Measurements from ENCODE around the gene ARHGDIA. TPM values are rescaled to one million over a fixed set of nuclear protein-coding genes. Genes with fewer than 3 reads are reported as not detected.

ARHGDIA gene
- polyA plus RNA-seq, 3 donors, result 133 to 351 (median 249) TPM

GRCh38 chr17:81907219-81908145 lies 36.3 kb upstream of the ARHGDIA start:
- H3K27ac ChIP-seq (ENCODE audit: low read depth, low read length), result no peak overlapping the region
- 94 to 95% (median 94%) methylated on average over 26 of the region's 26 CpGs for WGBS, 3 donors

- no peak overlapping the region for H3K27ac ChIP-seq (ENCODE audit: low read depth, low read length)
- 88 to 93% (median 91%) methylated on average over 15 of the region's 15 CpGs for WGBS, 3 donors
Measured at GRCh38 chr17:81906476-81907218, 35.5 kb upstream of the ARHGDIA start.

DNA sequence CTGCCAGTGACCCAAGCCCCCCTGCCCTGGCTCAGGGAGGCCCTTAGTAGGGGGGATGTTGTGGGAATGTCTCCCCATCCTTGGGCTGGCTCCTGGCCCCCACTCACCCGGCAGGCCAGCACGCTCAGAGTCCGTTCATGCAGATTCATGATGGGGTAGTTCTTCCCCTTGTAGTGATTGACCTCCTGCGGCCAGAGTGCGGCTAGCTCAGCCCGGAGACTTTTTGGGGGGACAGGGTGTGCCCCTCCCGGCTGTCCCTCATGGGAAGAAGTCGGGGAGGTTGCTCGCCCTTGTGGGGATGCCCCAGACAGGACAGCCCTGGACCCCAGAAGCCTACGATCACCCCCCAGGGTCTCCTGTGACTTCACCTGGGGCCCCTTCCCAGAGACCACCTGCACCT lies 34.9 kb upstream of the ARHGDIA start:
- WGBS, 3 donors, result 92 to 97% (median 95%) methylated on average over 10 of the region's 10 CpGs

DNA sequence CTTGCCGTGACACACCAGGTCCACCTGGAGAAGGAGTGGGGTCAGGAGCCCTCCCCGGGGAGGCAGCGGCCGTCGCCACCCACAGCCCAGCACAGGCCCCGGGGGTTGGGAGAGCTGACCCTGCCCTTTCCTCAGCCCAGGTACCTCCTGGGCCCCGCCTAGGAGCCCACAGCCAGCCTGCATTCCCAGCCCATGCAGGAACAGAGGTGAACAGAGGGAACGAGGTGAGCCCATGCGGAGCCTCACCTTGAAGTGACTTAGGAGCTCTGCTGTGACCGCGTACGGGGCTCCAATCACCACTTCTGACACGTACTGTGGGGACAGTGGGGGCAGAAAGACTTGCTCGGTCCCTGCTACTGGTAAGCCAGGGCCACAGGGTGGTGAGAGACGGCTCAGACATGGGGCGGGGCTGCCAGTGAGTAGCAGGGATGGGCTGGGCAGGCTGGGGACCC lies 34.3 kb upstream of the ARHGDIA start:
- WGBS, 3 donors, result 94 to 96% (median 96%) methylated on average over 16 of the region's 16 CpGs
- no peak overlapping the region for H3K27ac ChIP-seq (ENCODE audit: low read depth, low read length)

More for the DNA sequence above, 34.9 kb upstream of the ARHGDIA start:
- no peak overlapping the region for H3K27ac ChIP-seq (ENCODE audit: low read depth, low read length)

GRCh38 chr17:81904600-81905423 lies 33.7 kb upstream of the ARHGDIA start:
- H3K27ac ChIP-seq (ENCODE audit: low read depth, low read length), result no peak overlapping the region
- 91 to 92% (median 91%) methylated on average over 27 to 28 of the region's 28 CpGs for WGBS, 3 donors

- H3K27ac ChIP-seq (ENCODE audit: low read depth, low read length), result no peak overlapping the region
- WGBS, 3 donors, result 94 to 96% (median 94%) methylated on average over 24 of the region's 24 CpGs
Measured at GRCh38 chr17:81903896-81904599, 32.9 kb upstream of the ARHGDIA start.

- 93 to 99% (median 97%) methylated on average over 10 of the region's 10 CpGs for WGBS, 3 donors
- H3K27ac ChIP-seq (ENCODE audit: low read depth, low read length), result no peak overlapping the region
Measured at GRCh38 chr17:81903415-81903831, 32.3 kb upstream of the ARHGDIA start.

GRCh38 chr17:81902653-81903414 lies 31.7 kb upstream of the ARHGDIA start:
- WGBS, 3 donors, result 30 to 37% (median 34%) methylated on average over 42 to 47 of the region's 47 CpGs
- H3K27ac ChIP-seq (ENCODE audit: low read depth, low read length), result no peak overlapping the region

- WGBS, 3 donors, result 1 to 2% (median 1%) methylated on average over 54 to 78 of the region's 79 CpGs
- H3K27ac ChIP-seq (ENCODE audit: low read depth, low read length), result no peak within 1 kb of the TSS
Measured at GRCh38 chr17:81902023-81902652, 31.0 kb upstream of the ARHGDIA start, which contains the start of gene NPB. TSS of gene NPB (plus strand) at chr17:81902238. CDS start at chr17:81902278, 40 bp downstream.

GRCh38 chr17:81901167-81902022 lies 30.3 kb upstream of the ARHGDIA start:
- H3K27ac ChIP-seq (ENCODE audit: low read depth, low read length), result no peak overlapping the region
- 50 to 64% (median 53%) methylated on average over 16 to 21 of the region's 21 CpGs for WGBS, 3 donors

DNA sequence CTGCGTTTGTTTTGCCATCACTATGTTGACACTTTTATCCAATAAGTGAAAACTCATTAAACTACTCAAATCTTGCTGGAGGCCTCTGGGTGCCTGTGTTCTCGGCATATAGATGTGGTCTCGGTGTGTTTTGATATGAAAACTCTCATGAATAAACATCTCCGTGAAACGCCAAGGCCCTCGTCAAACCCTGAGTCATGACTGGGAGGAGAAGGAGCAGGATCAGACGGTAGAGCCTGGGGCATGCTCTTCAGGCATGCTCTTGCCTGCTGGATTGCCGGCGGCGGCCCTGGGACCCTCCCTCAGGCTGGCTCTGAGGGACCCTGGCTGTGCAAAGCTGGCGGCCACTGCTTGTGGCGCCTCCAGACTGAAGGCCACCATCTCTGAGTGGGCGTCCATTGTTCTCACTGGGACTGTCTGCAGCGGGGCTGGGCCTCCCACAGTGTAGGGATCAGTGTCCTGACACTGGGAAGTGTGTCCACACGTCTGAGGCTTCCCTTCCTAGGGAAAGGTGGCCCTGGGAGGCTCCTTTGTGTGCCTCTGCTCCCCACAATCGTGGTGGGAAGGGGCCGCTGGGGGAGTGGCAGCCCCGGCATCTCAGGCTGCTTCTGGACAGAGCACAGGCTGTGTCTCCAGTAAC lies 29.2 kb upstream of the ARHGDIA start:
- 81 to 85% (median 82%) methylated on average over 18 of the region's 18 CpGs for WGBS, 3 donors
- no peak overlapping the region for H3K27ac ChIP-seq (ENCODE audit: low read depth, low read length)

DNA sequence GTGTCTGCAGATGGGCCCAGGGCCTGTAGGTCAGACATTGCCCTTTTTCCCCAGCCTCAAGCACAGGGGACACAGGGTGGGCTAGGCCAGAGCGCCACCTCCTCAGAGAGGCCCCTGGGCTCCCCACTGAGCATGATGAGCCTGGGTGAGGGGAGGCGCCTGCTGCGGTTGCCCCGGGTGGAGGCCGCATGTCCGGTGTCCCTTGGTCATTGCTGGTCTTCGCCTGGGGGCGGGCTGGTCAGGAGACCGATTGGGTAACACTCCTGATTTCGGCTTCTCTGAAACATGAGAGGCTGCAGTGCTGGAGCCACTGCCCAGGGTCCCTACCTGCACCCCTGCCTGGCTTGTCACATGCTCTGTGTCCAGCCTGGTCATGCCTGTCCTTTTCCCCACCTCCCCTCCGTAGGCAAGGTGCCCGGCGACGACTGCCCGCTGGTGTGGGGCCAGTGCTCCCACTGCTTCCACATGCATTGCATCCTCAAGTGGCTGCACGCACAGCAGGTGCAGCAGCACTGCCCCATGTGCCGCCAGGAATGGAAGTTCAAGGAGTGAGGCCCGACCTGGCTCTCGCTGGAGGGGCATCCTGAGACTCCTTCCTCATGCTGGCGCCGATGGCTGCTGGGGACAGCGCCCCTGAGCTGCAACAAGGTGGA lies 28.5 kb upstream of the ARHGDIA start:
- no peak overlapping the region for H3K27ac ChIP-seq (ENCODE audit: low read depth, low read length)
- WGBS, 3 donors, result 92 to 94% (median 93%) methylated on average over 22 of the region's 22 CpGs

DNA sequence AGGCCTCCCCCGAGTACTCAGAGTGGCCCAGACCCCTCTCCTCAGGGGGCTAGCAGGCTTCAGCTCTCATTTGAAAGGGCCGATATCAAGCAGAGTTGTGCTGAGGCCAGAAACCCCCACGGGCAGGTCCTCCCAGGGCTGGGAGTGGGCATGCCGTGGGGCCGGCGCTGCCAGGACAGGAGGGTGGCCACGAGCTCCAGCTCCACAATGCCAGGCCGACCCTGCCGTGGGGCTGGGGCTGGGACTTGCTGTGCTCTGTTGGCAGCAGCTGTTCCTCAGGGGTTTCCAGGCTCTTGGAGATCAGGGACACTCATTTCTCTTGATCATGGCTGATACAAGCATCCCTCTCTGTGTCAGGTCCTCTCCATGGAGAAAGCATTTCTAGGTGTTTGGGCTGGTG lies 27.7 kb upstream of the ARHGDIA start:
- WGBS, 3 donors, result 84 to 92% (median 89%) methylated on average over 9 of the region's 9 CpGs
- no peak overlapping the region for H3K27ac ChIP-seq (ENCODE audit: low read depth, low read length)

DNA sequence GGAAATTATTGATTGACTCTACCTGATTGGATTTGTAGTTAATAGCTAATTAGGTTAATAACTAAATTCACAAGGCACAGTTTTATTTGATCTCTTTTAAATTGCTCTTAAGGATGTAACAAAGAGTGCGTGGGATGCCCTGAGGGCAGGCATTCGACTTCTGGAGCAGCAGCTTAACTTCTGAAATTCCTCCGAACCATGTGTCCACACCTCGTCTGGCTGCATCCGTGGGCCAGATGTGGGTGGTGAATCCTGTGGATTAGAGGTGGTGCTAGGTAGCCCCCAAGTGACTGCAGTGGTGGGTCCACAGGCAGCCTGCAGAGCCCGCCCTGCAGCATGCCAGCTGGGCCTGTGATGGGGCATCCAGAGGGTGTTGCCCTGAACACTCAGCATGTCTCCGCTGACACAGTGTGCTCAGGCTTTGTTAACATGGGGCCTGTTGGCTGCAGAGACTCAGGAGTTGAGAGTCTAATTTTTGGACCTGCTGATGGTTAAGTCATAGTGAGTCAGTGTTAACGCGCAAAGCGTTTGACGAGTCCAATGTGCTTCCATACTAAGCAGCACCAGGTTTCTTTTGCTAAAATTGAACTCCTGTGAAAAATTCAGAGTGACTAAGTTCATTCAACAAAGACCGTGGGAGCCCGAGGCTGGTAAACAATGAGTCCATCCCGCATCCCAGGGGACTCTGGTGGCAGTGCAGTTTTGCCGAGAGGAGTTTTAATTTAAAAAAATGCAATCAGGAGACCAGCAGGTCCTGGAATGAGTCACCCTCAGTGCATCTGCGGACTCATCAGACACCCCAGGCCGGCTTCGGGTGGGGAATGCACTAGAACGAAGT lies 27.1 kb upstream of the ARHGDIA start:
- 91 to 93% (median 91%) methylated on average over 19 of the region's 19 CpGs for WGBS, 3 donors
- H3K27ac ChIP-seq (ENCODE audit: low read depth, low read length), result no peak overlapping the region
